Fibroblast of mammary gland (primary cell): ENCODE measurements around the gene TMEM248.

ENCODE experiments used
- DNase-seq: peaks from one replicate; pipeline ENCODE4 v3.0.0-alpha.2; 2010; ENCODE audit warnings: low read depth
- H3K4me3 ChIP-seq: 2 replicates; pipeline ENCODE4 v1.5.1; 2011; ENCODE audit warnings: low read depth, mild to moderate bottlenecking, low read length, moderate library complexity; ENCODE audit not compliant: control insufficient read depth
- TF ChIP-seq, protein P1 (sequence below): conservative IDR thresholded peaks from 2 replicates; pipeline ENCODE4 v1.5.1; 2011; ENCODE audit warnings: low read depth, low read length, inconsistent platforms; ENCODE audit not compliant: control insufficient read depth, insufficient read depth

TMEM248 gene

DNA sequence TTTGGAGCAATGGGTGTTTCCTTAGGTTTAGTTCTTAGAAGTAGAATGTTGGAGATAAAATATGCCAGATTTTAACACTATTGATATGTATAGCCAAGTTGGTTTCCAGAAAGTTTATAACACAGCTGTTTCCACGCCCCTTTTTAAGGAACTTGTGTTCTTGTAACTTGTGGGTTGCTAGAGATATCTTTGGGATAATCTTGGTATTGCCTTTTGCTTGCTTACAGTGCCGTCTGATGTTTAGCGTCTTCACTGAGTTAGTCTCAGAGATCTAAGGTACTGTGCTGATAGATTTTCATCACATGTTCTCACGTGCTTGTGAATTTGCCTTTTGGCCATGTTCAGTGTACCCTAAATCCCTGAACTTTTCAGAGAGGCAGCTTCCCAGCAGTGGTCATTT, 12.4 kb downstream of the TMEM248 start:
- TF ChIP-seq, protein P1, sequence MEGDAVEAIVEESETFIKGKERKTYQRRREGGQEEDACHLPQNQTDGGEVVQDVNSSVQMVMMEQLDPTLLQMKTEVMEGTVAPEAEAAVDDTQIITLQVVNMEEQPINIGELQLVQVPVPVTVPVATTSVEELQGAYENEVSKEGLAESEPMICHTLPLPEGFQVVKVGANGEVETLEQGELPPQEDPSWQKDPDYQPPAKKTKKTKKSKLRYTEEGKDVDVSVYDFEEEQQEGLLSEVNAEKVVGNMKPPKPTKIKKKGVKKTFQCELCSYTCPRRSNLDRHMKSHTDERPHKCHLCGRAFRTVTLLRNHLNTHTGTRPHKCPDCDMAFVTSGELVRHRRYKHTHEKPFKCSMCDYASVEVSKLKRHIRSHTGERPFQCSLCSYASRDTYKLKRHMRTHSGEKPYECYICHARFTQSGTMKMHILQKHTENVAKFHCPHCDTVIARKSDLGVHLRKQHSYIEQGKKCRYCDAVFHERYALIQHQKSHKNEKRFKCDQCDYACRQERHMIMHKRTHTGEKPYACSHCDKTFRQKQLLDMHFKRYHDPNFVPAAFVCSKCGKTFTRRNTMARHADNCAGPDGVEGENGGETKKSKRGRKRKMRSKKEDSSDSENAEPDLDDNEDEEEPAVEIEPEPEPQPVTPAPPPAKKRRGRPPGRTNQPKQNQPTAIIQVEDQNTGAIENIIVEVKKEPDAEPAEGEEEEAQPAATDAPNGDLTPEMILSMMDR, result no peak
- H3K4me3 ChIP-seq, result no peak overlapping the region
- no peak for DNase-seq

DNA sequence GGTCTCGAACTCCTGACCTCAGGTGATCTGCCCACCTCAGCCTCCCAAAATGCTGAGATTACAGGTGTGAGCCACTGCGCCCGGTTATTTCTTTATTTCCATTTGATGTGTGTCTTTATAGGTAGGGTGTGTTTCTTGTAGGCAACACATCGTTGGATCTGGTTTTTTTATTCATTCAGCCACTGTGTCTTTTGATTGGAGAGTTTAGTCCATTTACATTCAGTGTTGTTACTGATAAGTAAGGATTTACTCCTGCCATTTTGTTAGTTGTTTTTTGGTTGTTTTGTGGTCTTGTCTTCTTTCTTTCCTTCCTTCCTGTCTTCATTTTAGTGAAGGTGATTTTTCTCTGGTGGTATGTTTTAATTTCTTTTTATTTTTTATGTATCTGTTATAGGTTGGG, 16.9 kb downstream of the TMEM248 start:
- H3K4me3 ChIP-seq, result no peak overlapping the region
- TF ChIP-seq, protein P1, result no peak
- DNase-seq, result no peak

DNA sequence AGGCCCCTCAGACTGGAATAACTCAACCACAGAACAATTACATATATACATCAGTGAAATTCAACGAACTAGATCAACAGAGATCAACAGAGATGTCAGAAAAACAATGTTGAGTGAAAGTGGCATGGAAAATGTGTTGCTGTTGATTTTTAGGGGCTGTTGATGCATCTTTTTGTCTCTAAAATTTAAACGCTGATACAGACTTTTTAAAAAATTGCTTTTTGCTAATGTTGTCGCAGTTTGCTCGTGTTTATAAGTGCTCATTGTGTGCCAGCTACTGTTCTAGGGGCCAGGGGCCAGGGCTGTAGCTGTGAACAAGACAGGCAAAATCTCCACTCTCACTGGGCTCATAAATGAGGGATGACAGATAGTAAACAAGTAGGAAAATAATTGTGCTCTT, 18.3 kb downstream of the TMEM248 start:
- no peak for DNase-seq
- no peak overlapping the region for H3K4me3 ChIP-seq
- TF ChIP-seq, protein P1, result no peak

DNA sequence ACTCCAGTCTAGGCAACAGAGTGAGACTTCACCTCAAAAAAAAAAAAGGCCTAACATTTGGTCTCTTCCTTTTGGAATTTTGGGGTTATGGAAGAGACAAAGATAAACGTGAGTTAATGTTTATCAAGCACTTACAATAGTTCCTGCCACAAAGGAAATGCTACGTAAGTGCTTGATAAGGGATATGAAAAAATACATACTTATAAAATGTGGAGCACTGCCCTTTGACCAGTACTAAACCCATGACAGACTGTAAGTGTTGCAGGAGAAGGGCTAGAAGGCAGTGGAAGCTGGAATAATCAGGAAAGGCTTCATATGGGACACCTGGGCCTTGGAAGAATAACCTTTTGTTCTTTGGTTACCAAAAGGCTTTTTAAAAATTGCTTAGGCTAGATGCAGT, 25.5 kb downstream of the TMEM248 start:
- no peak for DNase-seq
- H3K4me3 ChIP-seq, result no peak overlapping the region
- TF ChIP-seq, protein P1, result no peak

DNA sequence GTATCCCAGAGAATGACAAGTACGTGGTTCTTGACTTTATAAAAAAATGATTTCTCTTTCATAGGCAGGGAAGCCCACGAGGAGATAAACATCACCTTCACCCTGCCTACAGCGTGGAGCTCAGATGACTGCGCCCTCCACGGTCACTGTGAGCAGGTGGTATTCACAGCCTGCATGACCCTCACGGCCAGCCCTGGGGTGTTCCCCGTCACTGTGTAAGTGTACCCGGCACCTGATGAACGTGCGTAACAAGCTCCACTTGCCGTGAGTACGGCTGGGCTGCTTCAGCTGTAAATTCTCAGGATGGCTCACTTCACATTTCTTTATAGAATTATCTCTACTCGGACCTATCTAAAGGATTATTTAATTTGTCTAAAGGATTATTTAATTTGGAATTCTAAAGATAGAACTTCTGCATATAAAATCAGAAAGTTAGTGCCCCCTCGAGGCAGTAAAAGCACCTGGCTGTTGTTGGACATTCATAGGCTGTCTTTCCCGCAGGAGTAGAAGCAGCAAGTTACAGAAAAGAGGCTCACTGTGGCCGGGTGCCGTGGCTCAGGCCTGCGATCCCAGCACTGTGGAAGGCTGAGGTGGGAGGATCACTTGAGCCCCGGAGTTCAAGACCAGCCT, 27.6 kb downstream of the TMEM248 start:
- TF ChIP-seq, protein P1, result no peak
- DNase-seq, result no peak
- no peak overlapping the region for H3K4me3 ChIP-seq

DNA sequence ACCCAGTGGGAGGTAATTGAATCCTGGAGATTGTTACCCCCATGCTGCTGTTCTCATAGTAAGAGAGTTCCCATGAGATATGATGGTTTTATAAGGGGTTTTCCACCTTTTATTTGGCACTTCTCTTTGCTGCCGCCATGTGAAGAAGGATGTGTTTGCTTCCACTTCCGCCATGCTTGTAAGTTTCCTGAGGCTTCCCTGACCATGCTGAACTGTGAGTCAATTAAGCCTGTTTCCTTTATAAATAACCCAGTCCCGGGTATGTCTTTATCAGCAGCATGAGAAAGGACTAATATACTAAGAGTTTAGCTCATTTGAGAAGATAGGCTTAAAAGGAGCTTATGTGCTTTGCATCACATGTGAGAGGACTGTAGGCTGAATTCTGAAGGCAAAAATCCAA, 29.3 kb downstream of the TMEM248 start:
- TF ChIP-seq, protein P1, result no peak
- H3K4me3 ChIP-seq, result no peak overlapping the region
- DNase-seq, result peak; percentile 12

DNA sequence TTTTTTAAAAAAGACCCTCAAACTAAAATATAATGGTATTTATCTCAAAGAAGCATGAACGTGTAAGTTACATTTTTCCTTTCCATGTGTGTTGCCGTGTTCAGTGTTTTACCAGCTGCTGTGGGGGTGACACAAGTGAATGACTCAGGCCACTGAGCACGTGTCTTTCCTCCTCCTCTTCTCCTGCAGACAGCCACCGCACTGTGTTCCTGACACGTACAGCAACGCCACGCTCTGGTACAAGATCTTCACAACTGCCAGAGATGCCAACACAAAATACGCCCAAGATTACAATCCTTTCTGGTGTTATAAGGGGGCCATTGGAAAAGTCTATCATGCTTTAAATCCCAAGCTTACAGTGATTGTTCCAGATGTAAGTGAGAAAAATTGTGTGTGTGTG, 29.7 kb downstream of the TMEM248 start:
- TF ChIP-seq, protein P1, result peak; percentile 12
- peak; percentile 81 for DNase-seq
- H3K4me3 ChIP-seq, result no peak overlapping the region
